Activated CD8-positive, alpha-beta memory T cell treated with anti-CD3 and anti-CD28 coated beads for 4 hours (primary cell): ENCODE results near the gene PLEKHG5.

ENCODE experiments used
- DNase-seq, 2 donors: peaks; one replicate each; pipeline ENCODE4 v3.0.0-alpha.2; 2020; ENCODE audit warnings: low read depth in 2 of 2

PLEKHG5 gene

DNA sequence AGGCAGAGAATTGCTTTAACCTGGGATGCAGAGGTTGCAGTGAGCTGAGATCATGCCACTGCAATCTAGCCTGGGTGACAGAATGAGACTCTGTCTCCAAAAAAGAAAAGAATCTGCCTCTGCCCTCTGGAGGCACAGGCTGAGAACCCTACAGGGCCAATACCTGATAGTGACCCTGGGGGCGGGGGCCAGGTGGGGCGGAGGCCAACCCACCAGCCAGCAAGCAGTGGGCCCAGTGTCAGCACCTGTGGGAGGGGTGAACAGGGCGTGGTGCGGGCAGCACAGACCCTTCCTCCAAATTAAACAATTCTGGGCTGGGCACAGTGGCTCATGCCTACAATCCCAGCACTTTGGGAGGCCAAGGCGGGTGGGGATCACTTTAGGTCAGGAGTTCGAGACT, 19.0 kb upstream of the PLEKHG5 start:
- no peak for DNase-seq

DNA sequence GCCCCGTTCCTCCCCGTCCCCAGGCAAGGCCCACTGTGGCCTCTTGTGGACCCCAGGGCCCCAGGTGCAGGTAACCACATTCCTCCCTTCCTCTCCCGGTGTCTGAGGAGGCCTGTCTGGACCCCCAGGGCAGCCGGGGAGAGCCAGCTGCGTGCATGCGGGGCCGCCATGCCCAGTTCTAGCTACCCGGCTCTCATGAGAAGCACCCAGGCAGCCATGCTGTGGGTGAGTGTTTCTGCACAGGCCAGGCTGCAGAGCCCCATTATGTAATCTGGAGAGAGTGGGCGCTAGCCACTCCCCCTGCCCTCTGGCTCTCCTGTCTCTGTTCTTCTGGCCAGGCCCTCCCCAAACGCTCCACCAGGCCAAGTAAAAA, 18.4 kb upstream of the PLEKHG5 start:
- DNase-seq, result no peak

DNA sequence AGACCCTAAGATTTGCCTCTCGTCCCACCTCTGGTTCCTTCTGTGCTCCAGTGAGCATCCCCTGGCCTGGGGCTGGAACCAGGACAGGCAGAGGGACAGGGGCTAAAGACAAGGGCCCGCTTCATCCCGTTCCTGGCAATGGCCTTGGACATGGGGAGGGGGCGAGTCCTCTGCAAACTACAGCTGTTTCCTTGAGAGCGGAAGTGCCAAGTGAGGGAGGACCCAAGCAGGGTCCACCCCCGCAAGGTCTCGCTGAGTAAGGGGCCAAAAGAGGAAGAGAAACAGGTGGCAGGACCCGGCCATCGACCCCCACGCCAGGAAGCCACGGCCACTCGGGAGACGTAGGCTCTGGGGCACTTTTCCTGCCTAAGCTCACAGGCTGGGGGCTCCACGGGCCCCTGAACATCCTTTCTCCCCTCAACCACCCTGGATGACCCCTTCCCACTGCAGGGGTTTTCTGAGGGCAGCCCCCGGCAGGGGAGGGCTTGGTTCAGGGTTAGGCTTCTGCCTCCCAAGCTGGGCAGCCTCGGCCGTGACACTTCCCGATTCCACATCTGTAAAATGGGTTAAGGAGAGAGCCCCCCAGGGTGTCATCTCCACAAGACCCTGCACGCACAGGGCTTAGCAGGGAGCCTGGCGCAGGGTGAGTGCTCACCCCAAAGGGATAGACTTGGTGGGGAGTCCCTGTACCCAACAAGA, 17.9 kb upstream of the PLEKHG5 start:
- DNase-seq, result no peak

DNA sequence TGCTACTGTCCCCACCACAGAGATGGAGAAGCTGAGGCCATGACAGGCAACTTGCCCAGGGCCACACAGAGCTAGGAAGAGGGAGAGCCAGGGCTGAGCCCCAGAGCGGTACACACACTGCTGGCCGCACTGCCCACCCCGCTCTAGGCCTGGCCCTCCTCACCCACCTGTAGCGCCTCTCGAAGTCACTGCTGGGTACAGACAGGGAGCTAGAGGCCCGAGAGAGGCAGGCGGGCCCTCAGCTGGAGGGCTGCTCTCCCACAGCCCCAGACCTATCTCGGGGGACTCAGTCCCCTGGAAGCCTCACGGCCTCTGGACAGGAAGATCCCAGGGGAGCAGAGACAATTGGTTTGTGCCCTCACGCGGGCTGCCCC, 17.3 kb upstream of the PLEKHG5 start:
- no peak for DNase-seq

DNA sequence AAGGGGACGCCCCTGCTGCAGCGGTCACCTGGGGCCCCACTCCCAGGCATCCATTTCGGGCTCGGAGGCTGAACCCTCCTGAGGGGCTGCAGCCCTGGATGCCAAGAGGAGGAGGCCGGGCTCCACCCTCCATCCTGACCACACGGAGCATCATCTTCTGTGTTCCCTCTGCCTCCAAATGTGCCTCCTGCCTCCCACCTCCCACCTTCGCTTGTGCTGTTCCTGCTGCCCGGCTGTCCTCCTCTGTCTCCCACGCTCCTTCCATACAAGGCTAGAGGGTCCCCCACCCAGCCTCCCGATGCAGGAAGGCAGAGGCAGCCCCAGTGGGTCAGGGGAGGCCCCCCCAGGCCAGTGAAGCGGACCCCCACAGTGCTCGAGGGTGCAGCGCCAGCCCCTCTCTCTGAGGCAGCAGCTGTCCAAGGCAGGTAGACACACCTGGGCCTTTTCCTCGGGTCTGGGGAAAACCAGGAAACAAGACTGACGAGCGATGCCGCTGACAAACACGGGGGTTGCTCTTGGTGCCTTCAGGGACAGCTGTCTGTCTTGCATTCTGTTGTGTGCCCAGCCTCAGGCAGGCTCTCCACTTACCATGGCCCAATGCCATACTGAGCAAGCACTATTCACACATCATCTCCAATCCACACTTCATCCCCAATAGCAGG, 16.8 kb upstream of the PLEKHG5 start:
- DNase-seq, result no peak

DNA sequence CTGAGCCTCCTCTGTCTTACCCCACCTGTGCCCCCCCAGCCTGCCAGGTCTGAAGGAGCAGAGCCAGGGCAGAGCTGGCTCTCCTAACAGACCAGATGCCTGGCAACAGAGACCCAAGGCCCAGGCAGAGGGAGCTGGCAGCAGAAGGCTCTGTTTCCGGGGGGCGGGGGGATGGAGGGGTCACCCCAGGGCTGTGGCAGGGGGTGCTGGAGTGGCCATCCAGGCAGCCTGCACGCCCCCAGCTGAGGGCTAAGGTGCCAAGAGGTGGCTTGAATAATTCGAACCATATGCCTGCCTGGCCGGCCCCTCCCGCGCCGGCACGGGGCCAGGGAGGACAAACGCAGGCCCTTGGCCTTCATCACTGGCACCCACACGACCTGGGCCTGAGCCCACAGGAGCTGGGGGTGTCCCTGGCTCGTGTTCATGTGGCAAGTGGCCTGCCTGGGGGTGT, 16.0 kb upstream of the PLEKHG5 start:
- no peak for DNase-seq

DNA sequence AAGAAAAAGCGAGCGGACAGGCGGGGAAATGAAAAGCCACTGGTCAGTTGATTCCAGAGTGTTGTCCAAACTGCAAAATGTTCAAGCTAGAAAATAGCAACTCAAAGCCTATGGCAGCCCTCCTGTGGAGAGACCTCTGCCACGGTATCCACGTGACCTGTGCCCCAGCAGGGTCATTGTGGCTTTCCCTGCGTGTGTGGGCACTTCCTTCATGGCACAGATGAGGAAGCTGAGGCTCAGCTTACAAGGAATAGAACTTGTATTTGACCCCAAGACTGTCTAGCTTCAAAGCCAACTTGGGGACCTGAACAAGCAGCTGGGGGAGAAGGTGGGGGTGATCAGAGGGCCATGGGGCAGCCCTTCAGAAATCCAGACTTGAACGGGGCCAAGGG, 15.6 kb upstream of the PLEKHG5 start:
- no peak for DNase-seq

DNA sequence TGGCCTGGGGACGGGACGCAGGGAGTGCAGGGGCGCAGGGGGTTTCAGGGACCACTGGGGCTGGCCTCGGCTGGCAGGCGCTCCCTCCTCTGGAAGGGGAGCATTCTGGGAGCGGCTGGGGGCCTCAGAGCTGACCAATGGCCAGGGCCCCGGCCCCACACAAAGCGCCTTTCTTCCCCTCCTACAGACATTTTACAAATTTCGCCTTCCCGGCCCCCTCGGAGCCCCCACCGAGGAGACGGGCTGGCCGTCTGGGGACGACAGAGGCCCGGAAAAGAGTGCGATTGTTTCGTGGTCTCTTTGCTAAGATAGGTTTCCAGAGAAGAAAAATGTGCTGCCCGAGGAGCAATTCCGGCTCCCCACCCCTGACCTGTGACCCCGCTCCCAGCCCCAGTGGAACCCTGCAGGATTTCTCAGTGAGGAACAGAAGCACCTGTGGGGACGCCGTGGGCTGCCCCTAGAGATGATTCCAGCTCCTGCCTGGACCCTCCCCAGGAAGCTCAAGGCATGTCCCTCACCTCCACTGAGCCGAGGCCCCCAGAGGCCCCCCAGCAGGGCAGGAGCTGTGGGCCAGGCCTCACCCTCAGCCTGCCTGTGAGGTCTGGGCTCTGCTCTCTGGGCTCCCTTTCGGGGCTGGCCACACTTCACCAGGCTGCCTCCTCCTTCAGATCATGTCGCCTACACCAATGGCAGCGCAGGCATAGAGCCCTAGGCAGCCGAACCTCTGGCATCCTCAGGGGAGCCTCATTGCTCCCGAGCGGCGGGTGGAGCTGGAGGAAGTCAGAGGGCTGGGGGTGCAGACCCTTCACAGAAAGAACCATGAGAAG, 15.0 kb upstream of the PLEKHG5 start:
- DNase-seq, result no peak

DNA sequence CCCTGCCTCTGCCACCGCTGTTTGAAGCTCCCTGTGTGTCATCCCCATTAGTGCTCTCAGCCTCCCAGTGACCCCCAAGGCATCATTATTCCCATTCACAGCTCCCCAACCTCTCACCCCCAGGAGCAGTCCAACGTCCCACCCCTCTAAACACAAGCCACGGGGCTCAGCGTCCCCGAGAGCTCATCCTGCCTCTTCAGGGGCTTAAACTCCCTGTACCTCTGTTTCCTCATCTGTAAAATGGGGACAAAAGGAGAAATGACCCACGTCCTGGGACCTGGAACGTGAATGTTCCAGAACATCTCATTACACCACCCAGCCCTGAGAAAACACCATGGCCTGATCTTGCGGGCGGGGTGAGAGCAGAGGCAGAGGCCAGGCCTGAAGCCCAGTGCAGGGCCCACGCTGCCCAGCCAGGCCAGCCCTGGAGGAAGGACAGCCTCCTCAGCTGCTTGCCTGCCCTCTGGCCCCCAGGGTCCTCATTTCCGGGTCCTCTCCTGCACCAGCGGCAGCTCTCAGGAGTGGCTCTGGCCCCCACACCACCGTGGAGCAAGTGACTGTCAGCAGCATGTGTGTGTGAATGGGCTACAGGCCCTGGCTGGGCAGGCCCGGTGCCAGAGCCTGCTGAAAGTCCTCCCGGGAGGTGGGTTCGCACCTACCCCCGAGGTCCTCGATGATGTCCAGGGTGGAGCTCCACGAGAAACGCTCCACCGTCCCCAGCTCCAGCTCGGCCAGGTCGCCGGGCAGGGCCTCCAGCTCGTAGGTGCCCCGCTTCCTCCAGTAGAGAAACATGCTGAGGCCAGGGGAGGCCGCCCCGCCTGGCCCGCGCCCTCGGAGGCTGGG, 14.1 kb upstream of the PLEKHG5 start:
- DNase-seq, result no peak

DNA sequence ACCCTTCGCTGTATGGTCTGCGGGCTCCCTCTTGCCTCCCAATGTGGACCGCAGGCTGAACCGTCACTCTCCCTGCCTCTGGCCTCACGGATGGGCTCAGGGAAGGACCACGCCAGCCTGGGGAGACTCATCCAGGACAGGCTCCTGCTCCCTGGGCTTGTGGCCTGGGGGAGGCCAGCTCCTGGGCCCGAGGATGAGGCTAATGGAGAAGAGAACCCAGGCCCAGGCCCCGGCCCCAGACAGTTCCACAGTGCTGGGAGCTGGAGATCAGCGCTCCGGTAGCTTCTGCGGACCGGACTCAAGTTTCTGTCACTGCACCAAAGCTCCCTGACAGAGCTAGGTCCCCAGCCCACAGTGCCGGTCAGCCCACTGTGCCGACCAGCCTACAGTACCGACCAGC, 13.4 kb upstream of the PLEKHG5 start:
- DNase-seq, result no peak

DNA sequence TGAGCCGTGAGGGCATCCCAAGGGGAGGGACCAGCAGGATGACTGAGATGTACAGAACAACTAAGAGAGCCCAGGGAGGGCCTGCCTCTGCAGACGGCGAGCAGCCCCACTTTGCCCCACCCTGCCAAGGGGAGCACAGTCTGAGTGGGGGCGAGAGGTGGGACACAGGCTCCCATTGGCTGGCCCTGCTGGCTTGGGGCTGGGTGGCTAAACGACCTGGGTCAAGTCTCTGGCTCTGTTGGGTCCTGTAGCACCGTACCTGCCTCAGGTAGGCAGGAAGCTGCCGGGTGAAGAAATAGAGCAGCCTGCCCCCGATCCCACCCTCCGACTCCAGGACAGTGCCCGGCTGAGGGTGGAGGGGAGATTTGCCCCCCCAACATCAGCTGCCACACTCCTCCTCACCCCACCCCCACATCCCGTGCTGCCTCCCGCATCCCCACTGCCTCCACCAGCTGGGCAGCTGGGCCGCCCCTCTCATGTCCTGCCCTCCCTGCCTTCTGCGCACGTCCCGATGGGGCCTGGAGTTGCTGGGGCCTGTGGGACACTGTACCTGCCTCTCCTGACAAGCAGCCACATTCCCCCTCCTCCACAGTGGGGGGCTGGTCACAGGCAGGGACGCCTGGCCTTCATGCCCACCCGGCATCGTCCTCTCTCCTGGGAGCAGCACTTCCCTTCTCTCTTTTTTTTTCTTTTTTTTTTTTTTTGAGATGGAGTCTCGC, 12.6 kb upstream of the PLEKHG5 start:
- DNase-seq, result no peak

DNA sequence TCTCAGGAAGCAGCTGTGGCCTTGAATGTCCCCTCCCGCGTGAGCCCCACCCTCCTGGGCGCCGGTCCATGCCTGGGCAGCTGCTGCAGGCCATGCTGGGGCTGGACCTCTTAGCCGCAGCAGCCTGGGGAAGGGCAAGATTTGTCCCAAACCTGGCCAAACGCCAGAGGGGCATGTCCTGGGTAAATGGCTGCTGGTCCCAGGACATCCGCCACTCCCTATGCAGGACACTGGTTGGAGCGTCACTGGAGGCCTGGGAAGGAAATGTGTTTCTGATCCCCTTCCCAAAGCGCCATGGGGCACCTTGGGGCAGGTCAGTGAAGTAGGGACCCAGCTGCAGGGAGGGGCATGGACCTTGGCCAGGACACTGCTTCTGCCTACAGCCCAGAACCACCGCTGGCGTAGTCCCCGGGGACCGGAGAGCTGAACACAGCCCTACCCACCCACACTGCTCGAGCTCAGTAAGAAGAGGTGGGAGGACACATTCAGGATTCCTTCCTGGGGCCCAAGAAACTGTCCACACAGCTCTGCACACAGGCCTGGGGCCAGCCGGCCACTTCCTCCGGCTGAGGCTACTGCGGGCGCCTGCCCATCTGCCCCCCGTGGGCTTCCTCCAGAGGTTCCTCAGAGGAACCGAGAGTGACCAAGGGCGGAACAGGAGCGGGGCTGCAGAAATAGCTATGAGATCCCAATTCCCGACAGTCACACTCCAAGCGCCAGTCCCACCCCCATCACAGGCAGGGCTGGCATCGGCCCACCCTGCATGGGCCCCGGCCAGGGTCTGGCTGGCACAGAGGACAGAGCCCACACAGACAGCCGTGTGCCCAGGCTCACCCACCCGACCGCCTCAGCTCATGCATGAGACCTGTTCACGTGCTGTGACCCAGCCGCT, 10.8 kb upstream of the PLEKHG5 start:
- DNase-seq, result no peak

DNA sequence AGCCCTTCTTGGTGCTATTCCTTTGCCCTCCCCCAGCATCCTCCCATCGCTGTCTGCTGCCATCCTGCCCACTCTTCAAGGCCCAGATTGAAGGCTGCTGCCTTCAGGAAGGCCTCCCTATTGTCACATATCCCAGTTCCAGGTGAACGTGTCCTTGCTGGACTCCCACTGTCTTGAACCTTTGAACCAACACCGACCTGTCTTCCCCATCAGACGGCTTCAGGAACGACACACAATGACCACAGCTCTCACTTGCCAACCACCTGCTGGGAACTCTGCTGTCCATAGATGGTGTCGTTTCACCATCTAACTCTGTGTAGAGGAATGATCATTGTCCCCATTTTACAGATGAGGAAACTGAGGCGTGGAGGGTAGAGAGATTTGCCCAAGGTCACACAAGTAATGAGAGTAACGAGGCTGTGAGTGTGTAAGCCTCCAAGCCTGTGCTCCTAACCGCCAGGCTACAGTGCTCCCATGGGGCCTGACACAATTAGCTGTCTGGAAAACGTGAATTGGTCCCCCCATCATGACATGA, 9.9 kb upstream of the PLEKHG5 start:
- no peak for DNase-seq

DNA sequence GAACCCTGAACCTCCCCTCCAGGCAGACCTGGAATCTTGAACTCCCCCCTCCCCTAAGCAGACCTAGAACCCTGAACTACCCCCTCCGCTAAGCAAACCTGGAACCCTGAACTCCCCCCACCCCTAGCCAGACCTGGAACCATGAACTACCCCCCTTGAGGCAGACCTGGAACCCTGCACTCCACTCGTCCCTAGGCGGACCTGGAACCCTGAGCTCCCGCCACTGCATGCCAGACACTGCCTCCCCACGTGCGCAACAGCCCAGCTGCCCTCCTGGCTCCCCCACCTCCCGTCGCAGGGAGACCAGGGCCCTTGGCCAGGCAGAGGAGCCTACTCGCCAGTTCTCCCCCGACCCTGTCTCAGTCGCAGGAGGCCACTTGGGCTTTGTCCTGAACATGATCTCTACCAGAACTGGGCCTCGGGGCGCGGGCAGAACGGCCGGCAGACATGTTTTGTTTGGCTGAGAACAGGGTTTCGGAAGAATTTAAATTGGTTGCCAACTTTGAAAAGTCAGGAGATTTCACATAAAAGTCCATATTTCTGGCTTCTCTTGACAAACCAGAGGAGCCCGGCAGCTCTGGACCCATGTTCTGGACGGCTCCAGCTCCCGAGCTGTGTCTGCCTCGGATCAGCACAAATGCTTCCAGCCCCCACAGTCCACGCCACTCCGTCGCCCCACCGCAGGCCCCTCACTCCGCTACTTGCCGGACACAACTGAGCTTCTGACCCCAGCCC, 9.2 kb upstream of the PLEKHG5 start:
- DNase-seq, result no peak

DNA sequence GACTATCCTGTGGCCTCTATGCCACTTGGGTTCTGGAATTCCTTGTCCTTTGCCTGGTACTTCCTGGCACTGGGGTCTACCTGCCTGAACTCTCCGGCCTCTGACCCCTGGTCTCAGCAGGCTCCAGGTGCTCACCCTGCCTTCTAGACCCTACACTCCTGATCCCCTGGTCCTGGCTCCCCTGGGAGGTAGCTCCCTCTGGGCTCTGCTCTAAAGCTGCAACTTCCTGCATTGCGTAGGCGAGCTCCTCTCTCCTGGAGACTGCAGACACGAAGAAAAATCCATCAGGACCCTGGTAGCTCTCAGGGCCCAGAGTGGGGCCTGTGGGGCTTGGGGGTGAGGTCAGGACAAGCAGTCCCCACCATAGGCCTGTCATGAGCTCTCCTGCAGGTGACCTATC, 7.8 kb upstream of the PLEKHG5 start:
- no peak for DNase-seq

DNA sequence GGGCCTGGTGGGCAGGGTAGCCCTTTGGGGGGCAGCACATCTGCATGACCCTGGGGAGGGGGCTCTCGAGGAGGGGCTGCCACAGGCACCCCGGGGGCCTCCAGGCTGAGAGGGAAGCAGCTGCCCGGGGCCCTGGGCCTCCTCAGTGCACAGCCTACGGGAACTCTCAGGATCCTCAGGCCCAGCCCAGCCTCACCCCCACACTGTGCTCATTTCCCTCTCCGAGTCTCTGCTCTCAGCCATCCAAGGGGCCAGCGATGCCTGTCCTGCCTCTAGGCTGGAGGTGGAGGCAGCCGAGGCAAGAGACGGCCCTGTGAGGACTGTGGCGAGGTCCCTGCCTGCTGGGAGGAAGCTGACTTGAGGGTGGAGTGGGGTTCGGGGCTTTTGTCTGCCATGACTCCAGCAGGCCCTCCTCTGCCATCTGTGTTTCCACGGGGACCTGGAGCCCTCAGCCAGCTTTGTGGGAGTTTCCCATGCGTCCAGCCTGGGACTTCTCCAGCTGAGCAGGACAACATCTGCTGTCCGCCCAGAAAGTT, 7.2 kb upstream of the PLEKHG5 start:
- DNase-seq, result no peak

DNA sequence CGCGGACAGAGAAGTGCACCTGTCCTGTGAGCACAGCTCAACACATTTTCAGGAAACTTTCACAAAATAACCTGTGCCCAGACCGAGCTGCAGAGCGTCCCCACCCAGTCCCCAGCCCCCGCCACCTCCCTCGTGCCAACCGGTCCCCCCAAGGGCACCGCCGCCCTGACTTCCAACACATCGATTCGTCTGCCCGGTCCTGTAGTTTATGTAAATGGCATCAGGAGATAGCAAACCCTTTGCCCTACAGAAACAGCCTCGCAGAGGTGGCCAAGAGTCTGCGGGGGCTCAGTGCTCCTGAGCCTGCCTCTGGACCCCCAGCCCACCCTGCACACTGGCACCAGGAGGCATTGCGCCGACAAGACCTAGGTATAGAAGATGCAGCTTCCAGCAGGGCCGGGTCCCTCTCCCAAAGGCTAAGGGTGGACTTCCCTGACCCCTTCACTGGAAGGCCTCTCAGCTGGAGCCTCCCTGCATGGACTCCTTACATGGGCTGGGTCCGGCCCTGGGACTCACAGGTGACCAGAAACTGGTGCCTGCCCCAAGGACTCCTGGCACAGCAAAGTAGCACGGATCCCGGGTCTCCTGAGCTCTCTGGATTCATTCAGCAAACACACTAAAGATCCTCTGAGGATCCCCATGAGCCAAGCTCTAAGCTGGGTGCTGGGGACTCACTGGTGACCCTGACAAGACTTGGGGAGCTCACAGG, 6.6 kb upstream of the PLEKHG5 start:
- no peak for DNase-seq

DNA sequence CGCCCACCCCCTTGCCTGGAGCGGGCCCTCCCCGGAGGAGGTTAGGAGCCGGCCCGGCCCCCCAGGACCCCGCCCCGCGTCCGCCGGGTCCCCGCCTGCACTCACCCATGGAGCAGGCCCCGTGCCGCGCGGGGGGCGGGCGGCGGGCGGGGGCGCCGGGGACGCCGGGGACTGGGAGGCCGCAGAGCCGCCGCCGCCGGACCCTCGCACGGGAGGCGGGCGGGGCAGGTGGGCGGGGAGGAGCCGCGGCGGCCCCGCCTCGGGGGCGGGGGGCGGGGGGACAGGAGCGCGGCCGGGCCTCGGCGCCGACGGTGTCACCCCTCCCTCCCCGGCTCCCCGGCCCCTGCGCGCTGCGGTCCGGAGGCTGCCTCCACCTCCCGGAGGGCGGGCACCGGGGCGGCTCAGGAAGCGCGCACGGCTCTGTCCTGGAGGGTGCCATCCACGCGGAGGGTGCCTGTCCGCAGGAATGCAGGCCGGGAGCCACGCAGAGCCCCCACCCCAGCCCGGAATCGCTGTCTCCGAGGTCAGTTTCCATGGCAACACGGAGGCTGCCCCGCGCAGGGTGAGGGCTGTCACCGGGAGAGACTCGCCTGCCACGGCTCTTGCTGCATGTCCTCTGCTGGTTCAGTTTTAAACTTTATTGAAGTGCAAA, 5.9 kb upstream of the PLEKHG5 start:
- DNase-seq, result peak in 1 of 2 donors; percentile 20
